ENCODE data around the gene MPPED1.

MPPED1 gene

DNA sequence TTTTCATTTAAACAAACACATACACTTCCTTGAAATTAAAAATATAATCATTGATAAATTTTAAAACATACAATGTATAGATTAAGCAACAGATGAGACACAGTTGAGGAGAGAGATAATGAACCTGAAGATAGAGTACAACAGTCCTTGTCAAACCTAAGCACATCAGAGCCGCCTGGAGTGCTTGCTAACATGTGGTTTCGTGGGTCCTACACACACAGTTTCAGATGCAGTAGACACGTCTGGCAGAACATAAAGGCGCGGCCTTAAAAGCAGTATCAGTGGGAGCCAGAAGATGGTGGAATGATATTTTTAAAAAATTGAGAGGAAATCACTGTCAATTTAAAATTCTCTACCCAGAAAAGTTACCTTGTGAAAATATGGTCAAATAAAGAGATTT is 134.4 kb downstream of the MPPED1 start:
- Mint-ChIP-seq H3K36me3 (ENCODE audit: low read depth) (no peaks in the 10 kb centered on the region), H3K4me1 (no peaks in the 10 kb centered on the region), H3K9me3 (no peaks in the 10 kb centered on the region), H3K27ac (no peak overlapping the region), H3K27me3 (ENCODE audit: low read depth, poor library complexity) (peaks cover 21% of the 10 kb centered on the region), H3K4me3 (no peak overlapping the region)
- DNase-seq, result no peak
- TF ChIP-seq, protein P1, sequence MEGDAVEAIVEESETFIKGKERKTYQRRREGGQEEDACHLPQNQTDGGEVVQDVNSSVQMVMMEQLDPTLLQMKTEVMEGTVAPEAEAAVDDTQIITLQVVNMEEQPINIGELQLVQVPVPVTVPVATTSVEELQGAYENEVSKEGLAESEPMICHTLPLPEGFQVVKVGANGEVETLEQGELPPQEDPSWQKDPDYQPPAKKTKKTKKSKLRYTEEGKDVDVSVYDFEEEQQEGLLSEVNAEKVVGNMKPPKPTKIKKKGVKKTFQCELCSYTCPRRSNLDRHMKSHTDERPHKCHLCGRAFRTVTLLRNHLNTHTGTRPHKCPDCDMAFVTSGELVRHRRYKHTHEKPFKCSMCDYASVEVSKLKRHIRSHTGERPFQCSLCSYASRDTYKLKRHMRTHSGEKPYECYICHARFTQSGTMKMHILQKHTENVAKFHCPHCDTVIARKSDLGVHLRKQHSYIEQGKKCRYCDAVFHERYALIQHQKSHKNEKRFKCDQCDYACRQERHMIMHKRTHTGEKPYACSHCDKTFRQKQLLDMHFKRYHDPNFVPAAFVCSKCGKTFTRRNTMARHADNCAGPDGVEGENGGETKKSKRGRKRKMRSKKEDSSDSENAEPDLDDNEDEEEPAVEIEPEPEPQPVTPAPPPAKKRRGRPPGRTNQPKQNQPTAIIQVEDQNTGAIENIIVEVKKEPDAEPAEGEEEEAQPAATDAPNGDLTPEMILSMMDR (IDR thresholded peaks at IDR 0.05), result no peak

DNA sequence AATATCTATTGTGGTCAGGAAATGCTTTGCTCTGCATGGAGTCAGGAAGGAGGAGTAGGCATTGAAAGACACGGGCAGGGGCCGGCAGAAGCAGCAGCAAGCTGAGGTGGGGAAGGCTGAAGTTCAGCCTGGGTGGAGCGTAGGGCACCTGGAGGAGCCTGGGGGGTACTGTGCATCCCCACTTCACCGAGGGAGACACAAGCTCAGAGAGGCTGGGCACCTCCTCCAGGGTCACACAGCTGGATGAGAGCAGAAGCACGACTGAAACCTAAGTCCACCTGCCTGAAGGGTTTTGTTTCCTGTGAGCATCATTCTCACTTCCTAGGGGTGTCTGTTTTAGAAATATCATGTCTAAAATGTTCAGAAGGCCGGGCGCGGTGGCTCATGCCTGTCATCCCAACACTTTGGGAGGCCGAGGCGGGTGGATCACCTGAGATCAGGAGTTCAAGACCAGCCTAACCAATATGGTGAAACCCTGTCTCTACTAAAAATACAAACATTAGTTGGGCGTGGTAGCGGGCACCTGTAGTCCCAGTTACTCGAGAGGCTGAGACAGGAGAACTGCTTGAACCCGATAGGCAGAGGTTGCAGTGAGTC is 138.3 kb downstream of the MPPED1 start:
- TF ChIP-seq, protein P1 (IDR thresholded peaks at IDR 0.05), result no peak
- Mint-ChIP-seq H3K27me3 (ENCODE audit: low read depth, poor library complexity) (peaks cover 13% of the 10 kb centered on the region), H3K4me1 (no peaks in the 10 kb centered on the region), H3K27ac (no peak overlapping the region), H3K9me3 (peaks cover 27% of the 10 kb centered on the region), H3K4me3 (no peak overlapping the region), H3K36me3 (ENCODE audit: low read depth) (no peaks in the 10 kb centered on the region)
- no peak for DNase-seq

DNA sequence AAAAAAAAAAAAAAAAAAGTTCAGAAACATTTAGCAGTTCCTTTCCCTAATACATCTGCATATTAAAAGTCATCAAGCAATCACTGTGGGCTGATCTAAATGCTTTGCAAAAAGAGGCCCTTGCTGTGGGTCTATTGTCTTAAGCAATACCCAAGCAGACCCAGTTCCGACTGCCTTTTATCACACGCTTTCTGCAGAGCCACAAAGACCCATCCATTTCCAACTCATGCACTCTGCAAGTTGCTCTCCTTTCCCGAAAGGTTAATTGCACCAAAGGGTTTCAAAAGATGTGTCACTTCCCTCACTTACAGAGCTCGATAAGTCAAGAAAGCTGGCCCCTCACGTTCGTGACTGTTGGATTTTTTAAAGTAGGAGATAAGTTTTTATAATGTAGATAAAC is 138.9 kb downstream of the MPPED1 start:
- no peak overlapping the region for H3K27ac Mint-ChIP-seq
- peaks cover 13% of the 10 kb centered on the region for H3K27me3 Mint-ChIP-seq (ENCODE audit: low read depth, poor library complexity)
- H3K9me3 Mint-ChIP-seq, result peaks cover 27% of the 10 kb centered on the region
- no peaks in the 10 kb centered on the region for H3K4me1 Mint-ChIP-seq
- TF ChIP-seq, protein P1 (IDR thresholded peaks at IDR 0.05), result no peak
- no peak overlapping the region for H3K4me3 Mint-ChIP-seq
- no peak for DNase-seq
- no peaks in the 10 kb centered on the region for H3K36me3 Mint-ChIP-seq (ENCODE audit: low read depth)

DNA sequence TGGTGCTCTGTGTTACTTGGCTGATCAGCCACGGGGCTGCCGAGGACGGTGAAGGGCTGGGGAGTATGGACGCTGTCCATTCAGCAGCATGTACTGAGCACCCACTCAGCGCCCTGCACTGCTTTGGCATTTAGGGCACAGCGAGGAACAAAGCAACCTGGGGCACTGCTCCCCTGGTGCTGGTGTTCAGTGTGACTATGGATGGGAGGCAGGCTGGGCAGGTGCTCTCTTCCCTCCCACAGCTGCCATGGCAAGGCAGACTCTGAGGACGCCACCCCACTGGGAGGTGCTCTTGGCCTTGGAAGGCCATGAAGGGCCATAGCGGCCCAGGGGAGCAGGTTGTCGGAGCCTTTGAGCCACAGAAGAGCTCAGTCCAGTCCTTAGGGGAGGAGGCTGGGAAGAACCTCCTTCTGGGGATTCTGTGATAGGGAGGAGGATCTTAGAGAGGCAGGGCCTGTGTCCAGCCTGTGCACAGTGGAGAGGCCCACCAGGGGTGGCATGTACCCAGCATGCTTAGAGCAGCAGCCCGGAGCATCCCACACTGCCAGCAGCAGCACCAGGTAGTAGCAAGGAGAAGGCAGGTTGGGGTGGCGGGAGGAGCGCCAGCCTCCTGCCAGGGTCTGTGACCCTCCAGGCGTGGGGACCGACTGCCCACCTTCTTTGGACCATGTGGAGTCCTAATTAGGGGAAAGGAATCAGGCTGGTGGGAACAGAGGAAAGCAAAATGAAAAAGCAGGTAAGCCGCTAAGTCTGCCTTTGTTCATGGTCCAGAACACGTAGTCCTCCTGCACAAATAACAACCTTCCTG is 141.8 kb downstream of the MPPED1 start:
- no peak overlapping the region for H3K27ac Mint-ChIP-seq
- peaks cover 27% of the 10 kb centered on the region for H3K9me3 Mint-ChIP-seq
- no peaks in the 10 kb centered on the region for H3K4me1 Mint-ChIP-seq
- TF ChIP-seq, protein P1 (IDR thresholded peaks at IDR 0.05), result no peak
- peaks cover 5% of the 10 kb centered on the region for H3K27me3 Mint-ChIP-seq (ENCODE audit: low read depth, poor library complexity)
- DNase-seq, result no peak
- H3K4me3 Mint-ChIP-seq, result no peak overlapping the region
- H3K36me3 Mint-ChIP-seq (ENCODE audit: low read depth), result no peaks in the 10 kb centered on the region

DNA sequence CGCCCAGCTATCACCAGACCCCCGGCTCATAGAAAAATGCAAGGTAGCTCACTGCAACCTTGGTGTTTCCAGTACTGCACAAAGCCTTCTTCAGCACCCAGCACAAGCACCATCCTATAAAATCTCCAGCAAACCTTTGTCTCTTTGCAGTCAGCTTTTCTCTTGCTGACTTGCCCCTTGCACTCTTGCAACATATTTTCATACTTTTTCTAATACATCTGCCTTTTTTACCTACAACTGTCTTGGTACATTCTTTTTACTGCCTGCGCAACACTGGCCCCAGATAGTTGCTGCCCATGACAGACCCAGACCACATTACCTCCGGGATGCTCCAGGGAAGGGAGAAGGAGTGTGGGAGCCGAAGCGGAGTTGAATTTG is 142.4 kb downstream of the MPPED1 start:
- no peak for DNase-seq
- TF ChIP-seq, protein P1 (IDR thresholded peaks at IDR 0.05), result no peak
- H3K27ac Mint-ChIP-seq, result no peak overlapping the region

More for the DNA sequence above, 142.4 kb downstream of the MPPED1 start:
- no peak overlapping the region for H3K4me3 Mint-ChIP-seq
- H3K9me3 Mint-ChIP-seq, result peaks cover 33% of the 10 kb centered on the region
- no peaks in the 10 kb centered on the region for H3K36me3 Mint-ChIP-seq (ENCODE audit: low read depth)
- peaks cover 5% of the 10 kb centered on the region for H3K27me3 Mint-ChIP-seq (ENCODE audit: low read depth, poor library complexity)
- no peaks in the 10 kb centered on the region for H3K4me1 Mint-ChIP-seq
